WTC11 (cell line): ENCODE data around the gene COL4A2. TPM values are rescaled to one million over a fixed set of nuclear protein-coding genes. Genes with fewer than 3 reads are reported as not detected.
A peak's percentile ranks its signal among the peaks of the same experiment; 100 is the strongest.

Source experiments
- ATAC-seq: fragments of 200-7000 bp; cut with Tn5 transposase; 2 replicates; pipeline ENCODE4 v1.10.0; 2021; ENCODE audit warnings: mild to moderate bottlenecking, moderate library complexity
- CTCF ChIA-PET: fragments of 300-600 bp; sonication (Branson Sonifier 250); formaldehyde crosslinking; loops from one replicate; lab custom pipeline; 2021; ENCODE audit warnings: antibody characterized with exemption; lab: Charles Lee
- POLR2A ChIA-PET: fragments of 350-600 bp; sonication (Branson Sonifier 250); formaldehyde crosslinking; loops from one replicate; lab custom pipeline; 2021; ENCODE audit warnings: antibody characterized with exemption; lab: Charles Lee
- DNase-seq: peaks from one replicate; pipeline ENCODE4 v3.0.0; 2021; ENCODE audit warnings: low spot score
- H3K27ac Mint-ChIP-seq: 2 replicates; pipeline ENCODE4 v1.8.0; 2021; ENCODE audit warnings: mixed read lengths
- H3K27me3 Mint-ChIP-seq: 2 replicates; pipeline ENCODE4 v1.8.0; 2021; ENCODE audit warnings: low read depth, mild to moderate bottlenecking, moderate library complexity, mixed read lengths
- H3K36me3 Mint-ChIP-seq: 2 replicates; pipeline ENCODE4 v1.8.0; 2021; ENCODE audit warnings: mixed read lengths
- H3K4me1 Mint-ChIP-seq: 2 replicates; pipeline ENCODE4 v1.8.0; 2022; ENCODE audit warnings: mixed read lengths
- H3K4me3 Mint-ChIP-seq: 2 replicates; pipeline ENCODE4 v1.8.0; 2021; ENCODE audit warnings: mild to moderate bottlenecking, moderate library complexity, mixed read lengths
- H3K9me3 Mint-ChIP-seq: 2 replicates; pipeline ENCODE4 v1.8.0; 2021; ENCODE audit warnings: mixed read lengths
- AR ChIP-seq: fragments of 250-450 bp; sonication (Bioruptor Pico); IDR thresholded peaks from 2 replicates; pipeline ENCODE4 v1.9.0; 2021; ENCODE audit warnings: mild to moderate bottlenecking
- CBFB ChIP-seq: sonication (generic); formaldehyde crosslinking; IDR thresholded peaks from 2 replicates; pipeline ENCODE4 v1.8.1; 2022; ENCODE audit warnings: mild to moderate bottlenecking, low read depth, missing genetic modification reagents
- CREB1 ChIP-seq: sonication (generic); formaldehyde crosslinking; IDR thresholded peaks from 2 replicates; pipeline ENCODE4 v1.8.0; 2023; ENCODE audit warnings: mild to moderate bottlenecking, missing genetic modification reagents
- E2F4 ChIP-seq: sonication (generic); formaldehyde crosslinking; IDR thresholded peaks from 2 replicates; pipeline ENCODE4 v1.8.1; 2022; ENCODE audit warnings: low read depth, mild to moderate bottlenecking, moderate library complexity, missing genetic modification reagents, borderline replicate concordance
- FOXP1 ChIP-seq: sonication (generic); formaldehyde crosslinking; IDR thresholded peaks from 2 replicates; pipeline ENCODE4 v1.8.0; 2022; ENCODE audit warnings: missing genetic modification reagents, mild to moderate bottlenecking, moderate library complexity, borderline replicate concordance
- GRHL2 ChIP-seq: fragments of 250-450 bp; sonication (Bioruptor Pico); IDR thresholded peaks from 2 replicates; pipeline ENCODE4 v1.8.0; 2022; ENCODE audit warnings: mild to moderate bottlenecking, moderate library complexity; ENCODE audit not compliant: insufficient replicate concordance, severe bottlenecking
- IRF2 ChIP-seq: sonication (generic); formaldehyde crosslinking; IDR thresholded peaks from 2 replicates; pipeline ENCODE4 v1.8.0; 2022; ENCODE audit warnings: low read depth, missing genetic modification reagents, borderline replicate concordance
- NFATC4 ChIP-seq: fragments of 250-450 bp; sonication (Bioruptor Pico); IDR thresholded peaks from 2 replicates; pipeline ENCODE4 v1.9.0; 2021; ENCODE audit warnings: mild to moderate bottlenecking
- NFE2L1 ChIP-seq: sonication (generic); formaldehyde crosslinking; IDR thresholded peaks from 2 replicates; pipeline ENCODE4 v1.8.1; 2023; ENCODE audit warnings: missing genetic modification reagents
- NFYB ChIP-seq: sonication (generic); formaldehyde crosslinking; conservative IDR thresholded peaks from 2 replicates; pipeline ENCODE4 v1.8.0; 2022; ENCODE audit warnings: low read depth, missing genetic modification reagents
- OVOL2 ChIP-seq: fragments of 250-450 bp; sonication (Bioruptor Pico); IDR thresholded peaks from 2 replicates; pipeline ENCODE4 v1.9.0; 2021; ENCODE audit warnings: mild to moderate bottlenecking, borderline replicate concordance
- SOX15 ChIP-seq: fragments of 250-450 bp; sonication (Bioruptor Pico); IDR thresholded peaks from 2 replicates; pipeline ENCODE4 v1.9.0; 2021; ENCODE audit warnings: mild to moderate bottlenecking
- USF1 ChIP-seq: sonication (generic); formaldehyde crosslinking; IDR thresholded peaks from 2 replicates; pipeline ENCODE4 v1.8.0; 2022; ENCODE audit warnings: mild to moderate bottlenecking, missing genetic modification reagents
- ZNF219 ChIP-seq: sonication (generic); formaldehyde crosslinking; IDR thresholded peaks from 2 replicates; pipeline ENCODE4 v1.8.0; 2023; ENCODE audit warnings: missing genetic modification reagents, mild to moderate bottlenecking, borderline replicate concordance
- total RNA-seq: library from RNA; stranded (reverse); gene quantifications from 3 replicates; pipeline ENCODE4 v1.2.3, GENCODE V29; 2021
- TF ChIP-seq, protein P1 (sequence below): sonication (generic); formaldehyde crosslinking; IDR thresholded peaks from 2 replicates; pipeline ENCODE4 v1.8.1; 2023; ENCODE audit warnings: mild to moderate bottlenecking, missing genetic modification reagents
- TF ChIP-seq, protein P2 (sequence below): sonication (generic); formaldehyde crosslinking; IDR thresholded peaks from 2 replicates; pipeline ENCODE4 v1.8.1; 2023; ENCODE audit warnings: mild to moderate bottlenecking, moderate library complexity, missing genetic modification reagents
- TF ChIP-seq, protein P3 (sequence below): sonication (generic); formaldehyde crosslinking; IDR thresholded peaks from 2 replicates; pipeline ENCODE4 v1.8.1; 2022; ENCODE audit warnings: low read depth, missing genetic modification reagents, borderline replicate concordance
- TF ChIP-seq, protein P4 (sequence below): sonication (generic); formaldehyde crosslinking; IDR thresholded peaks from 2 replicates; pipeline ENCODE4 v1.8.0; 2022; ENCODE audit warnings: mild to moderate bottlenecking, missing genetic modification reagents

The COL4A2 gene
- total RNA-seq, 1 experiment from 2014 or later = 109 TPM

DNA sequence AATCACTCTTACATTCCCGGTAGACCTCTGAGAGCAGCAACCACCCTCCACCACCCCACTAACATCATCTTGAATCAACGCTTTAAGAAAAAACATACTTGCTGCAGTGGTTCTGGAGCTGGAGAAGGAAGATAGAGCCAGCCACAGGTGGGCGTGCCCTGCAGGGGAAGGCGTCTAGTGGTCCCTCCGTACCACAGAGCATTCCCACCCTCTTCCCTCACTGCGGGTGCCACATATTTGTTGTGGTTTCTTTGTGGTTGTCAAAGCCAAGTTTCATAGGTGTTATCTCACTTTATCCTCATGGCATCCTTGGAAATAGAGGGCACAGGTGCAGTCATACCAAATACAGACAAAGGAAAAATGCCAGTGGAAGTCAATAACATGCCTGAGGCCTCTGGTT is 22.2 kb downstream of the COL4A2 start:
- ChIA-PET POLR2A (interaction anchor here (1.1 to 2.5 kb wide), 2 partner anchors 21 to 23 kb away, joined by 5 to 11 read pairs; partner anchors contain the start of genes COL4A1 and COL4A2), CTCF (interaction anchor here (2.2 kb wide), 1 partner anchor 23 kb away, joined by 13 read pairs; no protein-coding TSS in a partner anchor)
- no peak for DNase-seq
- TF ChIP-seq OVOL2 (CRISPR knock-in tag) (no peak), FOXP1 (CRISPR knock-in tag) (no peak), SOX15 (CRISPR knock-in tag) (no peak), USF1 (CRISPR knock-in tag) (no peak), E2F4 (CRISPR knock-in tag) (no peak), ZNF219 (CRISPR knock-in tag) (no peak), NFATC4 (CRISPR knock-in tag) (no peak), CBFB (CRISPR knock-in tag) (no peak), NFYB (CRISPR knock-in tag) (no peak)
- TF ChIP-seq, protein P1, sequence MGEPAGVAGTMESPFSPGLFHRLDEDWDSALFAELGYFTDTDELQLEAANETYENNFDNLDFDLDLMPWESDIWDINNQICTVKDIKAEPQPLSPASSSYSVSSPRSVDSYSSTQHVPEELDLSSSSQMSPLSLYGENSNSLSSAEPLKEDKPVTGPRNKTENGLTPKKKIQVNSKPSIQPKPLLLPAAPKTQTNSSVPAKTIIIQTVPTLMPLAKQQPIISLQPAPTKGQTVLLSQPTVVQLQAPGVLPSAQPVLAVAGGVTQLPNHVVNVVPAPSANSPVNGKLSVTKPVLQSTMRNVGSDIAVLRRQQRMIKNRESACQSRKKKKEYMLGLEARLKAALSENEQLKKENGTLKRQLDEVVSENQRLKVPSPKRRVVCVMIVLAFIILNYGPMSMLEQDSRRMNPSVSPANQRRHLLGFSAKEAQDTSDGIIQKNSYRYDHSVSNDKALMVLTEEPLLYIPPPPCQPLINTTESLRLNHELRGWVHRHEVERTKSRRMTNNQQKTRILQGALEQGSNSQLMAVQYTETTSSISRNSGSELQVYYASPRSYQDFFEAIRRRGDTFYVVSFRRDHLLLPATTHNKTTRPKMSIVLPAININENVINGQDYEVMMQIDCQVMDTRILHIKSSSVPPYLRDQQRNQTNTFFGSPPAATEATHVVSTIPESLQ (CRISPR knock-in tag) = no peak
- TF ChIP-seq, protein P2, sequence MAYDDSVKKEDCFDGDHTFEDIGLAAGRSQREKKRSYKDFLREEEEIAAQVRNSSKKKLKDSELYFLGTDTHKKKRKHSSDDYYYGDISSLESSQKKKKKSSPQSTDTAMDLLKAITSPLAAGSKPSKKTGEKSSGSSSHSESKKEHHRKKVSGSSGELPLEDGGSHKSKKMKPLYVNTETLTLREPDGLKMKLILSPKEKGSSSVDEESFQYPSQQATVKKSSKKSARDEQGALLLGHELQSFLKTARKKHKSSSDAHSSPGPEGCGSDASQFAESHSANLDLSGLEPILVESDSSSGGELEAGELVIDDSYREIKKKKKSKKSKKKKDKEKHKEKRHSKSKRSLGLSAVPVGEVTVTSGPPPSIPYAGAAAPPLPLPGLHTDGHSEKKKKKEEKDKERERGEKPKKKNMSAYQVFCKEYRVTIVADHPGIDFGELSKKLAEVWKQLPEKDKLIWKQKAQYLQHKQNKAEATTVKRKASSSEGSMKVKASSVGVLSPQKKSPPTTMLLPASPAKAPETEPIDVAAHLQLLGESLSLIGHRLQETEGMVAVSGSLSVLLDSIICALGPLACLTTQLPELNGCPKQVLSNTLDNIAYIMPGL = no peak
- TF ChIP-seq, protein P3, sequence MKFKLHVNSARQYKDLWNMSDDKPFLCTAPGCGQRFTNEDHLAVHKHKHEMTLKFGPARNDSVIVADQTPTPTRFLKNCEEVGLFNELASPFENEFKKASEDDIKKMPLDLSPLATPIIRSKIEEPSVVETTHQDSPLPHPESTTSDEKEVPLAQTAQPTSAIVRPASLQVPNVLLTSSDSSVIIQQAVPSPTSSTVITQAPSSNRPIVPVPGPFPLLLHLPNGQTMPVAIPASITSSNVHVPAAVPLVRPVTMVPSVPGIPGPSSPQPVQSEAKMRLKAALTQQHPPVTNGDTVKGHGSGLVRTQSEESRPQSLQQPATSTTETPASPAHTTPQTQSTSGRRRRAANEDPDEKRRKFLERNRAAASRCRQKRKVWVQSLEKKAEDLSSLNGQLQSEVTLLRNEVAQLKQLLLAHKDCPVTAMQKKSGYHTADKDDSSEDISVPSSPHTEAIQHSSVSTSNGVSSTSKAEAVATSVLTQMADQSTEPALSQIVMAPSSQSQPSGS = no peak
- TF ChIP-seq, protein P4, sequence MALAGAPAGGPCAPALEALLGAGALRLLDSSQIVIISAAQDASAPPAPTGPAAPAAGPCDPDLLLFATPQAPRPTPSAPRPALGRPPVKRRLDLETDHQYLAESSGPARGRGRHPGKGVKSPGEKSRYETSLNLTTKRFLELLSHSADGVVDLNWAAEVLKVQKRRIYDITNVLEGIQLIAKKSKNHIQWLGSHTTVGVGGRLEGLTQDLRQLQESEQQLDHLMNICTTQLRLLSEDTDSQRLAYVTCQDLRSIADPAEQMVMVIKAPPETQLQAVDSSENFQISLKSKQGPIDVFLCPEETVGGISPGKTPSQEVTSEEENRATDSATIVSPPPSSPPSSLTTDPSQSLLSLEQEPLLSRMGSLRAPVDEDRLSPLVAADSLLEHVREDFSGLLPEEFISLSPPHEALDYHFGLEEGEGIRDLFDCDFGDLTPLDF (CRISPR knock-in tag) = no peak
- no peak overlapping the region for H3K4me3 Mint-ChIP-seq
- H3K4me1 Mint-ChIP-seq = peaks cover 65% of the 10 kb centered on the region
- no peaks in the 10 kb centered on the region for H3K27me3 Mint-ChIP-seq
- no peak for ATAC-seq
- H3K36me3 Mint-ChIP-seq = no peaks in the 10 kb centered on the region
- H3K27ac Mint-ChIP-seq = no peak overlapping the region
- no peaks in the 10 kb centered on the region for H3K9me3 Mint-ChIP-seq

DNA sequence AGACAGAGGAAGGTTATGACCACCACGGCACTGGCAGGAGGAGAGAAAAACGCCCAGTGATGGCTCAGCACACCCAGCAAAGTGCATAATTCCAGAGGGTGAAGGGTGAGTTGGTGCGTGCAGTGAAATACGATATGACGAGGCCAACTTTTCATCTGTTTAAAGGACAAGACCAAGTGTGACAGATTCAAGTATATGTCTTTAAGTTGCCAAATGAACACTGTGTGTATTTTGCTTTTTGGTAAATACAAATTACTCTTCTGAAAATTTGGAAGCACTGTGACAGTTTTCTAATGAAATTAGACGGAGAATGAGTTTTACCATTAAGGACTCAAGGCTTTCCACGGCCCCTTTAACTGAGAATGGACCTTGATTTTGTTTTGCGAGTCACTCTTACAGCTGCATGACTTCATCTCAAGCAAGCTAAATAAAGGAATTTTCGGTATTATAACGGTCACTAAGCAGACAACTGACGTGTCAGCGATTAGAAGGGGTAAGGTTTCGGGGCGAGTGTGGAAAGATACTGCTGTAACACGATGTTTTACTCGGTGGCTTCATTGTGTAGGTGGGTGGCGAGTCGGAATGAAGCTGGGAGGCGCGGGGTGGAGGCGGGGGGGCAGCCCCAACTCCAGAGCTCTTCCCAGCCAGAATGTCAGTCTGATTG is 22.8 kb downstream of the COL4A2 start:
- POLR2A ChIA-PET = interaction anchor here (1.1 kb wide), 1 partner anchor 21 kb away, joined by 5 read pairs; no protein-coding TSS in a partner anchor
- Mint-ChIP-seq H3K4me3 (no peak overlapping the region), H3K27ac (peak overlapping the region; percentile 62), H3K36me3 (0 out of 2 replicates have a peak, but pooled peaks cover under 1% of the 10 kb centered on the region), H3K4me1 (peaks cover 64% of the 10 kb centered on the region), H3K9me3 (no peaks in the 10 kb centered on the region), H3K27me3 (no peaks in the 10 kb centered on the region)
- CTCF ChIA-PET = interaction anchor here (2.2 kb wide), 1 partner anchor 23 kb away, joined by 13 read pairs; no protein-coding TSS in a partner anchor
- no peak for DNase-seq
- no peak for ATAC-seq
- TF ChIP-seq AR (CRISPR knock-in tag) (no peak), GRHL2 (CRISPR knock-in tag) (no peak), IRF2 (CRISPR knock-in tag) (no peak), NFE2L1 (no peak), CREB1 (no peak)
- TF ChIP-seq, protein P1 (CRISPR knock-in tag) = no peak
